Measurements from ENCODE around the gene DCTN2.

DNA sequence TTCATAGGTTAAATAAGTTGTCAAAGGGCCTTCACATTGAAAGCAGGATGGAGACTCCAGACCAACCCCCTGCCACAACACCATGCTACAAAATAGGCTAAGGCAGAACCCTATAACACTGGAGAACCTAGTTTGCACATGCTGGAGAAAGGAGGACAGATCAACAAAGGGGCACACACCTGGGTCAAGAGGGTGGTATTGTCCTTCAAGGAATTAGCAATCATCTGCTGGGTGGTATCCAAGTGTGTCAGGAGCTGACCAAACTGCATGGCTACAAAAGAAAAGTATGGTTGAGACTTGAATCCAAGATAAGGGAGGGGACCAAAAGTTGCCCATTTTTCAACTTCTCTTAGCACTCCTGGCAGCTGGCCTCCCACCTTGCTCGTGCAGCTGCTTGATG, 15.2 kb downstream of the DCTN2 start:
- TF ChIP-seq EZH2 (IDR thresholded peaks at IDR 0.05; ENCODE audit: insufficient read depth, poor library complexity, severe bottlenecking) (no peak), EZH2phosphoT487 (IDR thresholded peaks at IDR 0.05; ENCODE audit: insufficient read depth, low read depth) (no peak)
